Keratinocyte (primary cell): ENCODE results near the gene RPH3AL. TPM values are rescaled to one million over a fixed set of nuclear protein-coding genes. Genes with fewer than 3 reads are reported as not detected.

Experiments
- DNase-seq: peaks from one replicate; pipeline ENCODE4 v3.0.0-alpha.2; 2011; ENCODE audit warnings: low read depth, missing footprints, low spot score
- FAIRE-seq: peaks from 2 replicates; lab custom pipeline; 2011; peaks lifted over from hg19 to GRCh38; lab: Jason Lieb, UNC
- H2AFZ ChIP-seq: 2 replicates; pipeline ENCODE4 v1.6.0; 2012; ENCODE audit warnings: low read length, control low read depth, inconsistent platforms; ENCODE audit not compliant: control insufficient read depth
- H3K27ac ChIP-seq: 2 replicates; pipeline ENCODE4 v1.5.1; 2011; ENCODE audit warnings: low read length; ENCODE audit not compliant: control insufficient read depth, insufficient read depth
- H3K27me3 ChIP-seq: 3 replicates; pipeline ENCODE4 v1.6.0; 2011; ENCODE audit warnings: low read length; ENCODE audit not compliant: control insufficient read depth, insufficient read depth; ENCODE audit errors: extremely low read depth
- H3K36me3 ChIP-seq, 2 experiments: 2 replicates in 1 of 2; 3 replicates in 1 of 2; pipeline ENCODE4 v1.5.1; 2011; ENCODE audit warnings: low read length in 2 of 2, mild to moderate bottlenecking in 1 of 2; ENCODE audit not compliant: control insufficient read depth in 2 of 2, insufficient read depth in 2 of 2; ENCODE audit errors: extremely low read depth in 1 of 2
- H3K4me1 ChIP-seq: 3 replicates; pipeline ENCODE4 v1.5.1; 2011; ENCODE audit warnings: low read length; ENCODE audit not compliant: control insufficient read depth, insufficient read depth; ENCODE audit errors: extremely low read depth
- H3K4me2 ChIP-seq: 3 replicates; pipeline ENCODE4 v1.6.0; 2011; ENCODE audit warnings: low read depth, low read length; ENCODE audit not compliant: control insufficient read depth, insufficient read depth; ENCODE audit errors: extremely low read depth
- H3K4me3 ChIP-seq, 3 experiments: fragments of 200-600 bp in 1 of 3; sonication (generic) in 1 of 3; 2 replicates in 2 of 3; 3 replicates in 1 of 3; pipeline ENCODE4 v1.5.1; 2011 to 2016; ENCODE audit warnings: low read length in 3 of 3, mild to moderate bottlenecking in 3 of 3, control low read depth in 2 of 3, inconsistent platforms in 1 of 3, low read depth in 1 of 3, mixed read lengths in 1 of 3, mixed run types in 1 of 3, moderate library complexity in 1 of 3; ENCODE audit not compliant: control insufficient read depth in 2 of 3, insufficient read depth in 2 of 3; ENCODE audit errors: extremely low read depth in 1 of 3
- H3K79me2 ChIP-seq: 2 replicates; pipeline ENCODE4 v1.6.0; 2012; ENCODE audit warnings: low read length; ENCODE audit not compliant: control insufficient read depth, insufficient read depth
- H3K9ac ChIP-seq: 3 replicates; pipeline ENCODE4 v1.6.0; 2011; ENCODE audit warnings: low read length; ENCODE audit not compliant: control insufficient read depth, insufficient read depth; ENCODE audit errors: extremely low read depth
- H3K9me1 ChIP-seq: 3 replicates; pipeline ENCODE4 v1.6.0; 2011; ENCODE audit warnings: low read length; ENCODE audit not compliant: control insufficient read depth, insufficient read depth; ENCODE audit errors: extremely low read depth
- H3K9me3 ChIP-seq: 2 replicates; pipeline ENCODE4 v1.5.1; 2012; ENCODE audit warnings: low read depth, low read length; ENCODE audit not compliant: control insufficient read depth
- H4K20me1 ChIP-seq: 3 replicates; pipeline ENCODE4 v1.6.0; 2011; ENCODE audit warnings: low read length; ENCODE audit not compliant: control insufficient read depth, insufficient read depth; ENCODE audit errors: extremely low read depth
- CTCF ChIP-seq, 3 experiments: IDR thresholded peaks in 1 of 3; conservative IDR thresholded peaks in 1 of 3; optimal IDR thresholded peaks in 1 of 3; 2 replicates in 2 of 3; 3 replicates in 1 of 3; pipeline versions ENCODE3 to v1.5.1; 2011; ENCODE audit warnings: low read length in 3 of 3, mild to moderate bottlenecking in 3 of 3, moderate library complexity in 2 of 3, control low read depth in 1 of 3, inconsistent platforms in 1 of 3; ENCODE audit not compliant: insufficient read depth in 2 of 3; ENCODE audit errors: extremely low read depth in 1 of 3
- EZH2 ChIP-seq: IDR thresholded peaks from one replicate; pipeline ENCODE4 v1.6.1; 2012; ENCODE audit warnings: inconsistent platforms, mild to moderate bottlenecking, low read length, moderate library complexity
- dilution Hi-C: fragments of 300-500 bp; cut with MboI; formaldehyde crosslinking; loops from one replicate; pipeline ENCODE4 v1.7.0; 2020; ENCODE audit warnings: low sequenced_read_pairs; ENCODE audit not compliant: extremely low pct_ligation_motif_present
- polyA plus RNA-seq, 5 experiments: library from polyadenylated mRNA; depleted of rRNA in 3 of 5; stranded (reverse) in 3 of 5; stranded (forward) in 1 of 5; unstranded in 1 of 5; fragments of >200 nt; gene quantifications; 1 replicate in 1 of 5; 2 replicates in 3 of 5; 3 replicates in 1 of 5; pipeline versions ENCODE4 v1.2.1 to v1.2.3, GENCODE V29; 2011 to 2012; ENCODE audit warnings: missing spikeins in 2 of 5, low read depth in 1 of 5, low replicate concordance in 1 of 5

The RPH3AL gene
- polyA plus RNA-seq, 1 donor (not counting 4 experiments of a cell fraction or from before 2014, with no cell fraction given) = 0.31 TPM

- Histone ChIP-seq H3K9me3 (no peaks in the 10 kb centered on the region), H3K4me3 (no peak overlapping the region), H3K4me1 (no peaks in the 10 kb centered on the region), H3K36me3 (no peaks in the 10 kb centered on the region), H3K9me1 (no peaks in the 10 kb centered on the region), H3K79me2 (no peaks in the 10 kb centered on the region), H2AFZ (no peak overlapping the region), H4K20me1 (no peaks in the 10 kb centered on the region), H3K27ac (no peak overlapping the region), H3K4me2 (no peak overlapping the region), H3K9ac (no peak overlapping the region), H3K27me3 (peaks cover 4% of the 10 kb centered on the region)
- no peak for FAIRE-seq
- no peak for TF ChIP-seq EZH2
- no peak for TF ChIP-seq CTCF (optimal IDR thresholded peaks at IDR 0.05 in 1 of 3, IDR thresholded peaks at IDR 0.05 in 1 of 3, conservative IDR thresholded peaks at IDR 0.05 in 1 of 3; ENCODE audit: extremely low read depth in 1 of 3, insufficient read depth in 2 of 3, low read length in 3 of 3)
- dilution Hi-C loops = no loop called here
- no peak for DNase-seq
Measured at GRCh38 chr17:325270-326009, 27.2 kb downstream of the RPH3AL start.

GRCh38 chr17:323721-324571 lies 28.7 kb downstream of the RPH3AL start:
- Histone ChIP-seq H3K36me3 (no peaks in the 10 kb centered on the region), H2AFZ (no peak overlapping the region), H3K9me1 (no peaks in the 10 kb centered on the region), H3K27ac (no peak overlapping the region), H3K9me3 (no peaks in the 10 kb centered on the region), H3K4me2 (no peak overlapping the region), H3K79me2 (no peaks in the 10 kb centered on the region), H3K4me1 (no peaks in the 10 kb centered on the region), H3K9ac (no peak overlapping the region), H4K20me1 (no peaks in the 10 kb centered on the region), H3K27me3 (peaks cover 4% of the 10 kb centered on the region), H3K4me3 (no peak overlapping the region)
- dilution Hi-C loops = no loop called here
- FAIRE-seq = no peak
- DNase-seq = no peak
- TF ChIP-seq CTCF (optimal IDR thresholded peaks at IDR 0.05 in 1 of 3, IDR thresholded peaks at IDR 0.05 in 1 of 3, conservative IDR thresholded peaks at IDR 0.05 in 1 of 3; ENCODE audit: extremely low read depth in 1 of 3, insufficient read depth in 2 of 3, low read length in 3 of 3) (no peak), EZH2 (no peak)
